ENCODE results near the gene MAP2K3.
A peak's percentile ranks its signal among the peaks of the same experiment; 100 is the strongest.

MAP2K3 gene

GRCh38 chr17:21275579-21276263, 8.8 kb upstream of the MAP2K3 start:
- DNase-seq (ENCODE audit: low read depth, low spot score): no peak
- Histone ChIP-seq H3K9me3 (ENCODE audit: low read depth, low read length) (no peaks in the 10 kb centered on the region), H3K36me3 (ENCODE audit: insufficient read depth, low read length) (no peaks in the 10 kb centered on the region), H3K27ac (no peak overlapping the region), H3K4me3 (peak overlapping the region; percentile 88), H3K9ac (ENCODE audit: insufficient read length) (peak overlapping the region; percentile 79)
- TF ChIP-seq FOXP2 (optimal IDR thresholded peaks at IDR 0.05; ENCODE audit: control extremely low read depth, extremely low read length, insufficient read depth) (no peak), POLR2AphosphoS5 (IDR thresholded peaks at IDR 0.05; ENCODE audit: borderline replicate concordance, low read depth, low read length) (peak; percentile 58; the same call in 1 of the 2 replicates)

GRCh38 chr17:21276264-21276588, 8.3 kb upstream of the MAP2K3 start:
- no peaks in the 10 kb centered on the region for H3K9me3 ChIP-seq (ENCODE audit: low read depth, low read length)
- TF ChIP-seq FOXP2 (optimal IDR thresholded peaks at IDR 0.05; ENCODE audit: control extremely low read depth, extremely low read length, insufficient read depth): no peak
- no peak for TF ChIP-seq POLR2AphosphoS5 (IDR thresholded peaks at IDR 0.05; ENCODE audit: borderline replicate concordance, low read depth, low read length)
- TF ChIP-seq EZH2 (IDR thresholded peaks at IDR 0.05): no peak
- no peaks in the 10 kb centered on the region for H3K36me3 ChIP-seq (ENCODE audit: insufficient read depth, low read length)
- no peak overlapping the region for H3K9ac ChIP-seq (ENCODE audit: insufficient read length)
- H3K4me3 ChIP-seq: peak overlapping the region; percentile 88; the same call in 1 of the 2 replicates
- no peak overlapping the region for H3K27ac ChIP-seq
- DNase-seq (ENCODE audit: low read depth, low spot score): no peak

GRCh38 chr17:21277332-21277731, 7.2 kb upstream of the MAP2K3 start:
- TF ChIP-seq FOXP2 (optimal IDR thresholded peaks at IDR 0.05; ENCODE audit: control extremely low read depth, extremely low read length, insufficient read depth) (no peak), POLR2AphosphoS5 (IDR thresholded peaks at IDR 0.05; ENCODE audit: borderline replicate concordance, low read depth, low read length) (no peak), EZH2 (IDR thresholded peaks at IDR 0.05) (no peak)
- H3K4me3 ChIP-seq: no peak overlapping the region
- no peaks in the 10 kb centered on the region for H3K36me3 ChIP-seq (ENCODE audit: insufficient read depth, low read length)
- H3K9ac ChIP-seq (ENCODE audit: insufficient read length): no peak overlapping the region
- no peak overlapping the region for H3K27ac ChIP-seq
- DNase-seq (ENCODE audit: low read depth, low spot score): no peak
- H3K9me3 ChIP-seq (ENCODE audit: low read depth, low read length): no peaks in the 10 kb centered on the region

GRCh38 chr17:21278450-21279197, 5.9 kb upstream of the MAP2K3 start:
- no peaks in the 10 kb centered on the region for H3K9me3 ChIP-seq (ENCODE audit: low read depth, low read length)
- no peak overlapping the region for H3K9ac ChIP-seq (ENCODE audit: insufficient read length)
- TF ChIP-seq FOXP2 (optimal IDR thresholded peaks at IDR 0.05; ENCODE audit: control extremely low read depth, extremely low read length, insufficient read depth) (no peak), EZH2 (IDR thresholded peaks at IDR 0.05) (no peak), POLR2AphosphoS5 (IDR thresholded peaks at IDR 0.05; ENCODE audit: borderline replicate concordance, low read depth, low read length) (no peak)
- H3K27ac ChIP-seq: no peak overlapping the region
- no peaks in the 10 kb centered on the region for H3K36me3 ChIP-seq (ENCODE audit: insufficient read depth, low read length)
- no peak for DNase-seq (ENCODE audit: low read depth, low spot score)
- no peak overlapping the region for H3K4me3 ChIP-seq

GRCh38 chr17:21279198-21279535, 5.3 kb upstream of the MAP2K3 start:
- Histone ChIP-seq H3K9ac (ENCODE audit: insufficient read length) (no peak overlapping the region), H3K36me3 (ENCODE audit: insufficient read depth, low read length) (no peaks in the 10 kb centered on the region), H3K9me3 (ENCODE audit: low read depth, low read length) (no peaks in the 10 kb centered on the region), H3K4me3 (no peak overlapping the region), H3K27ac (no peak overlapping the region)
- DNase-seq (ENCODE audit: low read depth, low spot score): no peak
- no peak for TF ChIP-seq FOXP2 (optimal IDR thresholded peaks at IDR 0.05; ENCODE audit: control extremely low read depth, extremely low read length, insufficient read depth)
- TF ChIP-seq EZH2 (IDR thresholded peaks at IDR 0.05): no peak
- TF ChIP-seq POLR2AphosphoS5 (IDR thresholded peaks at IDR 0.05; ENCODE audit: borderline replicate concordance, low read depth, low read length): no peak

GRCh38 chr17:21279582-21279981, 4.9 kb upstream of the MAP2K3 start:
- TF ChIP-seq POLR2AphosphoS5 (IDR thresholded peaks at IDR 0.05; ENCODE audit: borderline replicate concordance, low read depth, low read length): no peak
- no peak for TF ChIP-seq EZH2 (IDR thresholded peaks at IDR 0.05)
- TF ChIP-seq FOXP2 (optimal IDR thresholded peaks at IDR 0.05; ENCODE audit: control extremely low read depth, extremely low read length, insufficient read depth): no peak
- H3K9ac ChIP-seq (ENCODE audit: insufficient read length): no peak overlapping the region
- no peaks in the 10 kb centered on the region for H3K9me3 ChIP-seq (ENCODE audit: low read depth, low read length)
- no peaks in the 10 kb centered on the region for H3K36me3 ChIP-seq (ENCODE audit: insufficient read depth, low read length)
- DNase-seq (ENCODE audit: low read depth, low spot score): no peak
- no peak overlapping the region for H3K27ac ChIP-seq
- no peak overlapping the region for H3K4me3 ChIP-seq

GRCh38 chr17:21280081-21280518, 4.4 kb upstream of the MAP2K3 start:
- Histone ChIP-seq H3K4me3 (no peak overlapping the region), H3K36me3 (ENCODE audit: insufficient read depth, low read length) (no peaks in the 10 kb centered on the region), H3K9ac (ENCODE audit: insufficient read length) (no peak overlapping the region), H3K27ac (no peak overlapping the region), H3K9me3 (ENCODE audit: low read depth, low read length) (no peaks in the 10 kb centered on the region)
- TF ChIP-seq EZH2 (IDR thresholded peaks at IDR 0.05) (no peak), FOXP2 (optimal IDR thresholded peaks at IDR 0.05; ENCODE audit: control extremely low read depth, extremely low read length, insufficient read depth) (no peak), POLR2AphosphoS5 (IDR thresholded peaks at IDR 0.05; ENCODE audit: borderline replicate concordance, low read depth, low read length) (no peak)
- no peak for DNase-seq (ENCODE audit: low read depth, low spot score)

GRCh38 chr17:21282231-21282630, 2.3 kb upstream of the MAP2K3 start:
- H3K27ac ChIP-seq: no peak overlapping the region
- no peaks in the 10 kb centered on the region for H3K9me3 ChIP-seq (ENCODE audit: low read depth, low read length)
- H3K36me3 ChIP-seq (ENCODE audit: insufficient read depth, low read length): no peaks in the 10 kb centered on the region
- DNase-seq (ENCODE audit: low read depth, low spot score): no peak
- TF ChIP-seq FOXP2 (optimal IDR thresholded peaks at IDR 0.05; ENCODE audit: control extremely low read depth, extremely low read length, insufficient read depth) (no peak), EZH2 (IDR thresholded peaks at IDR 0.05) (no peak), POLR2AphosphoS5 (IDR thresholded peaks at IDR 0.05; ENCODE audit: borderline replicate concordance, low read depth, low read length) (no peak)
- no peak overlapping the region for H3K4me3 ChIP-seq
- no peak overlapping the region for H3K9ac ChIP-seq (ENCODE audit: insufficient read length)
